CD4-positive, CD25-positive, alpha-beta regulatory T cell (primary cell): Measurements from ENCODE around the gene LIMCH1. TPM values are rescaled to one million over a fixed set of nuclear protein-coding genes. Genes with fewer than 3 reads are reported as not detected.
"Not testable (repeated sequence)": the region's sequence is repeated elsewhere in the genome, so short reads cannot be mapped to it uniquely, and the experiment has no call there.

Experiments
- ATAC-seq, 2 donors: fragments of 150-1000 bp; cut with Tn5 transposase; one replicate each; pipeline ENCODE4 v1.10.0; 2021; ENCODE audit warnings: low read depth in 2 of 2, moderate number of reproducible peaks in 2 of 2, moderate library complexity in 1 of 2
- DNase-seq, 3 donors: peaks; one replicate each; pipeline versions ENCODE4 v3.0.0 to v3.0.0-alpha.2; 2012 to 2022; ENCODE audit warnings: mixed read lengths in 1 of 3
- H3K27ac ChIP-seq: one replicate; pipeline ENCODE4 v1.7.0; 2013; ENCODE audit warnings: mild to moderate bottlenecking, low read length; ENCODE audit not compliant: insufficient read depth, poor library complexity, severe bottlenecking
- H3K27me3 ChIP-seq: one replicate; pipeline ENCODE4 v1.7.0; 2013; ENCODE audit warnings: low read length; ENCODE audit not compliant: control insufficient read depth, insufficient read depth
- H3K36me3 ChIP-seq: one replicate; pipeline ENCODE4 v1.7.0; 2013; ENCODE audit warnings: mild to moderate bottlenecking, low read length, moderate library complexity; ENCODE audit not compliant: control insufficient read depth, insufficient read depth
- H3K4me1 ChIP-seq: 2 replicates; pipeline ENCODE4 v1.7.0; 2013; ENCODE audit warnings: mild to moderate bottlenecking, low read length; ENCODE audit not compliant: insufficient read depth, control insufficient read depth, poor library complexity, severe bottlenecking
- H3K4me3 ChIP-seq: one replicate; pipeline ENCODE4 v1.7.0; 2013; ENCODE audit warnings: low read depth, mild to moderate bottlenecking, low read length, moderate library complexity
- H3K9me3 ChIP-seq, 2 experiments: 1 replicate in 1 of 2; 2 replicates in 1 of 2; pipeline ENCODE4 v1.7.0; 2013; ENCODE audit warnings: low read length in 2 of 2, mild to moderate bottlenecking in 1 of 2, moderate library complexity in 1 of 2; ENCODE audit not compliant: control insufficient read depth in 2 of 2
- H3K27ac Mint-ChIP-seq, 3 donors: one replicate each; pipeline ENCODE4 v1.8.0; 2020 to 2022; ENCODE audit warnings: mild to moderate bottlenecking in 3 of 3, mixed read lengths in 3 of 3, moderate library complexity in 2 of 3
- H3K27me3 Mint-ChIP-seq: one replicate; pipeline ENCODE4 v1.8.0; 2022; ENCODE audit warnings: mild to moderate bottlenecking, mixed read lengths
- H3K36me3 Mint-ChIP-seq: one replicate; pipeline ENCODE4 v1.8.0; 2020; ENCODE audit warnings: mixed read lengths
- H3K4me1 Mint-ChIP-seq, 4 donors: one replicate each; pipeline ENCODE4 v1.8.0; 2020 to 2022; ENCODE audit warnings: mixed read lengths in 4 of 4, mild to moderate bottlenecking in 1 of 4
- H3K4me3 Mint-ChIP-seq, 4 donors: one replicate each; pipeline ENCODE4 v1.8.0; 2020 to 2022; ENCODE audit warnings: mild to moderate bottlenecking in 4 of 4, mixed read lengths in 4 of 4, moderate library complexity in 3 of 4
- H3K9me3 Mint-ChIP-seq, 7 donors: one replicate each; pipeline ENCODE4 v1.8.0; 2020 to 2022; ENCODE audit warnings: mixed read lengths in 7 of 7, mild to moderate bottlenecking in 3 of 7, moderate library complexity in 2 of 7
- polyA plus RNA-seq, 4 donors: library from polyadenylated mRNA; unstranded; fragments of 300-500 nt; fragmentation: Illumina TruSeq; gene quantifications; one replicate each; pipeline ENCODE4 v1.2.3, GENCODE V29; 2021
- total RNA-seq: library from RNA; stranded (reverse); gene quantifications from one replicate; pipeline ENCODE4 v1.2.3, GENCODE V29; 2022

Gene LIMCH1
- total and polyA plus RNA-seq, 5 donors from 2014 or later, result 0.07 TPM; not detected in 4

DNA sequence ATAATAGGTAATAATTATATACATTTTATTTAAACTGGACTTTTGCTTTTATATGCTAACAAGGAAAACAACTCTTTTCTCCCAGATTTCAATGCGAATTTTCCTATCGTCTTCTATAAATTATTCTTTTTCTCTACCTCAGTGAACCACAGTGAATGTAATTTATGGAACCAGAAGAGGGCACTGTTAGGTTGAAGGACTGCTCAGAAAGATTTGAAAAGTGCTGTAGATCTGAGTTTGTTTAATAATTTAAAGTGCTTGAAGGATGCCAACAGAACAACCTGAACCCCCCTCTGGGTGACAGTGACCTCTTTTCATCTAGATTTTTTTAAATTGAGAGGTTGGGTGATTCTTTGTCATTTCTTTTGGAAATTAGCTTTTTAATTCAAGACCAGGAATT lies 155.7 kb downstream of the LIMCH1 start:
- Histone ChIP-seq H3K27me3 (no peaks in the 10 kb centered on the region), H3K4me3 (no peak overlapping the region), H3K27ac (no peak overlapping the region), H3K4me1 (no peaks in the 10 kb centered on the region), H3K36me3 (no peaks in the 10 kb centered on the region), H3K9me3 (no peaks in the 10 kb centered on the region)
- Mint-ChIP-seq H3K27me3 (no peaks in the 10 kb centered on the region), H3K4me3 (no peak overlapping the region), H3K4me1 (no peaks in the 10 kb centered on the region), H3K27ac (no peak overlapping the region), H3K36me3 (no peaks in the 10 kb centered on the region), H3K9me3 (no peaks in the 10 kb centered on the region)
- no peak for ATAC-seq
- peak in 1 of 3 donors; percentile 20 for DNase-seq

DNA sequence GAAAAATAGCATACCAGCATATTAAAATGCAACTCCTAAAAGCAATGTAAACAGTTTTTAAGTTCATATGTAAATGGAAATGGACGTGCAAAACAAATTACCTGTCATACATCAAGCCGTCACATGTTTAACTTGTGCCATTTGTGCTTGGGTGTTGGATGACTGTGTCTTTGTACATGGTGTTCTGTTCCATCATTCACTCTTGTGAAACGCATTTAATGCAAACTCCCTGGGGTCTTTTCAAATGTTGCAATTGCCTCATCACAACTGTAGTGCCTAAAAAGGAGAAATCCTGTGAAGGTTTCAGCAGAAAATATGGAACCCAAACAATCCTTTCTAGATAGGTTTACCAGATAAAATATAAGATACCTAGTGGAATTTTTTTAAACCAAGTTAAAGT lies 158.2 kb downstream of the LIMCH1 start:
- DNase-seq (no peak), ATAC-seq (no peak)
- H3K4me3 ChIP-seq, result no peak overlapping the region
- H3K36me3 Mint-ChIP-seq, result no peaks in the 10 kb centered on the region
- H3K4me1 ChIP-seq, result no peaks in the 10 kb centered on the region
- H3K9me3 ChIP-seq, result no peaks in the 10 kb centered on the region
- H3K9me3 Mint-ChIP-seq, result no peaks in the 10 kb centered on the region
- no peaks in the 10 kb centered on the region for H3K4me1 Mint-ChIP-seq
- no peaks in the 10 kb centered on the region for H3K27me3 ChIP-seq
- no peak overlapping the region for H3K4me3 Mint-ChIP-seq
- no peak overlapping the region for H3K27ac Mint-ChIP-seq
- no peaks in the 10 kb centered on the region for H3K27me3 Mint-ChIP-seq
- no peaks in the 10 kb centered on the region for H3K36me3 ChIP-seq
- no peak overlapping the region for H3K27ac ChIP-seq

DNA sequence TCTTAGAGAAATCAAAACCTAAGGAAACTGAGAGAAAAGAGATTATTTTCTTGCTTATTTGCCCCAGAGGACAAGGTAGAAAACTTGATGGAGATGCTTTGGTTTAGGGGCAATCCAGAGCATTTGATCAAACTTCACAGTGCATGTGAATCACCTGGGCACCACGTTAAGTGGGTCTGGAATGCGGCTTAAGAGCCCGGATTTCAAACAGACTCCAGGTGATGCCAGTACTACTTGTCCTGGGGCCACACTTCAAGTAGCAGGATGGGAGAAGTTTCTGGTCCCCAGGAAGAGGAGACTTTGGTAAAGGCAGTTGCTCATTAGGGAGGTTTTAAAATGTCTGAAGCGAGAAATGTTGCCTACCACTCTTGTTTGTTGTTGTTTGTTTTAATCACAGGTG lies 158.8 kb downstream of the LIMCH1 start:
- no peaks in the 10 kb centered on the region for H3K36me3 Mint-ChIP-seq
- no peaks in the 10 kb centered on the region for H3K4me1 Mint-ChIP-seq
- H3K9me3 Mint-ChIP-seq, result no peaks in the 10 kb centered on the region
- no peaks in the 10 kb centered on the region for H3K36me3 ChIP-seq
- H3K27ac Mint-ChIP-seq, result no peak overlapping the region
- H3K27me3 Mint-ChIP-seq, result no peaks in the 10 kb centered on the region
- no peaks in the 10 kb centered on the region for H3K4me1 ChIP-seq
- no peaks in the 10 kb centered on the region for H3K27me3 ChIP-seq
- no peaks in the 10 kb centered on the region for H3K9me3 ChIP-seq
- no peak overlapping the region for H3K4me3 ChIP-seq
- no peak for ATAC-seq
- no peak for DNase-seq
- no peak overlapping the region for H3K27ac ChIP-seq
- no peak overlapping the region for H3K4me3 Mint-ChIP-seq

DNA sequence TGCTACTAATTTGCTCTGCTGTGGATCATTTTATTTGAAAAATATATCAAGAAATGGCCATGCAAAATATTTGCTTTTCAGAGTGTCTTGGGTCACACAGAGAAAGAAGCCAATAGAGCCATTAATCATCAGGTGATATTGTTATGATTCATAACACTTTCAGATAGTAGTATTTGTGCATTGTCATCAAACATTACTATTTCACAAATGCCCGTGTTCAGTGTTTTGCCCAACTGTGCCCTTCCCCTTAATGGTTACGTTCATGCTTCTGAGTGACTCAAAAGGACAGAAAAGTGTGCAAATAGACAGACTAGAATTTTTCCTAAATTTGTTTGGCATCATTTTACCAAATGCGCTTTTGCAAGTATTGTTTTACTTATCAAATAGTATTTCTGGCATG lies 164.0 kb downstream of the LIMCH1 start:
- H3K9me3 Mint-ChIP-seq, result peaks cover 0 to 1% (median 0%) of the 10 kb centered on the region in 7 donors
- no peak for ATAC-seq
- H3K9me3 ChIP-seq, result no peaks in the 10 kb centered on the region

DNA sequence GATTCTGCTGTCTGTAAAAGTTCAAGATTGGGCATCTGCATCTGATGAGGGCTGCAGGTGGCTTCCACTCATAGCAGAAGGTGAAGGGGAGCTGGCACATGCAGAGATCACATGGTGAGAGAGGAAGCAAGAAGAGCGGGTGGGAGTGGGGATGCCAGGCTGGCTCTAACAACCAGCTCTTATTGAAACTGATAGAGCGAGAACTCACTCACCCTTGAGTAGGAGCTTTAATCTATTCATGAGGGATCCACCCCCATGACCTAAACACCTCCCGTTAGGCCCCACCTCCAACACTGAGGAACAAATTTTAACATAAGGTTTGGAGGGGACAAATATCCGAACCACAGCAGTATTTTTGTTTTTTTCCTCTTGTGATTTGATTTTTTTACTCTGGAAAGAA lies 164.8 kb downstream of the LIMCH1 start:
- Mint-ChIP-seq H3K27me3 (peaks cover 9% of the 10 kb centered on the region), H3K27ac (no peak overlapping the region), H3K9me3 (peaks cover 0 to 3% (median 0%) of the 10 kb centered on the region in 7 donors), H3K36me3 (no peaks in the 10 kb centered on the region), H3K4me3 (no peak overlapping the region), H3K4me1 (no peaks in the 10 kb centered on the region)
- no peak overlapping the region for H3K27ac ChIP-seq
- H3K4me3 ChIP-seq, result no peak overlapping the region
- no peaks in the 10 kb centered on the region for H3K36me3 ChIP-seq
- ATAC-seq (no peak), DNase-seq (no peak)
- no peaks in the 10 kb centered on the region for H3K4me1 ChIP-seq
- H3K9me3 ChIP-seq, result no peaks in the 10 kb centered on the region
- no peaks in the 10 kb centered on the region for H3K27me3 ChIP-seq

More for the DNA sequence above, 164.0 kb downstream of the LIMCH1 start:
- Histone ChIP-seq H3K27me3 (no peaks in the 10 kb centered on the region), H3K4me1 (no peaks in the 10 kb centered on the region), H3K27ac (no peak overlapping the region), H3K4me3 (no peak overlapping the region), H3K36me3 (no peaks in the 10 kb centered on the region)
- DNase-seq, result no peak
- Mint-ChIP-seq H3K27ac (no peak overlapping the region), H3K4me1 (no peaks in the 10 kb centered on the region), H3K36me3 (no peaks in the 10 kb centered on the region), H3K27me3 (peaks cover 6% of the 10 kb centered on the region), H3K4me3 (no peak overlapping the region)

DNA sequence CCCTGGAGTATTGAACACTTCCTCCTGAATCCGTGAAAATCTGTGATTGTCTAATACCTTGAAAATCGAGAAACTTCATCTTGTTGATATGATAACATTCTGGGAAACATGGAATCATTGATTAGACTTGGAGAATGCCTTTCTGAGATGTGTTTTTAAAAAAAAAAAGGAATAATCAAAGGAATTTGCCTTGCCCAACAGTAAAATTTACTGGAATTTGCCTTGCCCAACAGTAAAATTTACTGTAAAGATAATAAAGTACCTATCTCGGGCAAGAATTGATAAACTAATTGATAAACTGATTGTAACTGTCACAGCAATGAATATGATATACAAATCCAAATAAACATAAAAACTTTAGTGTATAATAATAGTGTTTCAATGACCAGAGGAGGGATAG lies 165.8 kb downstream of the LIMCH1 start:
- no peaks in the 10 kb centered on the region for H3K4me1 ChIP-seq
- no peak overlapping the region for H3K4me3 ChIP-seq
- Mint-ChIP-seq H3K9me3 (peaks cover 0 to 3% (median 0%) of the 10 kb centered on the region in 7 donors), H3K27me3 (peaks cover 9% of the 10 kb centered on the region), H3K36me3 (no peaks in the 10 kb centered on the region), H3K4me3 (no peak overlapping the region), H3K27ac (no peak overlapping the region), H3K4me1 (no peaks in the 10 kb centered on the region)
- DNase-seq (no peak), ATAC-seq (no peak)
- no peak overlapping the region for H3K27ac ChIP-seq
- no peaks in the 10 kb centered on the region for H3K36me3 ChIP-seq
- no peaks in the 10 kb centered on the region for H3K27me3 ChIP-seq
- no peaks in the 10 kb centered on the region for H3K9me3 ChIP-seq

DNA sequence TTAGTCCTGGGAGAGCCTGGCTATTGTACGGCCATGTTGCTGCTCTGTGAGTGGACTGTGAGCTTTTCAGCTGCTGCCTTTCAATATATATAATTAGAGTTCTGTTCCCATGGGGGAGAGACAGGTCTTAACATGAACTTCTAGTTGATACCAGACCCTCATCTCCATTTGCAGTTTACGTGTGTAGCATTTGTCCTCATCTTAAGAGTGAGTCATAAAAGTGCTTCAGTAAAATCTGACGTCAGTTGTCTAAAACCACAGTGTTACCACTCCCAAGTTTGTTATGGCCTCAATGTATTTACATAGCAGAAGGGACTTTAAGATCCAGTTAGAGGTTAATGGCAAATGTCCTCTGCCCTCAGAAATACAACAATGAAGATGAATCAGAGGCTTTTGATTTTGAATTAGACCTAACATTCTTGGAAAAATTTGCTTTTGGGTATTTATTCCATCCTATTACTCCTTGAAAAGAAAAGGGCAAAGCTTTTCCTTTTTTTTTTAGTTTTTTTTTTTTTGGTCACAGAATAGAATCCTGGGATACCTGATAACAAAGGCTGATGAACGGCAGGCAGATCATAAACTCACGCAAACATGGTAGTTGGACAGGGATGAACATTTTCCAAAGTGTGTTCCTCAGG lies 172.0 kb downstream of the LIMCH1 start:
- peaks cover 0 to 5% (median 4%) of the 10 kb centered on the region in 7 donors for H3K9me3 Mint-ChIP-seq
- H3K9me3 ChIP-seq, result no peaks in the 10 kb centered on the region
- H3K36me3 ChIP-seq, result no peaks in the 10 kb centered on the region
- no peaks in the 10 kb centered on the region for H3K4me1 Mint-ChIP-seq
- no peaks in the 10 kb centered on the region for H3K4me1 ChIP-seq
- peaks cover 4% of the 10 kb centered on the region for H3K27me3 Mint-ChIP-seq
- ATAC-seq, result no peak
- H3K27ac ChIP-seq, result no peak overlapping the region
- no peak overlapping the region for H3K4me3 Mint-ChIP-seq
- no peak overlapping the region for H3K27ac Mint-ChIP-seq
- H3K27me3 ChIP-seq, result no peaks in the 10 kb centered on the region
- DNase-seq, result no peak
- no peak overlapping the region for H3K4me3 ChIP-seq
- H3K36me3 Mint-ChIP-seq, result no peaks in the 10 kb centered on the region

DNA sequence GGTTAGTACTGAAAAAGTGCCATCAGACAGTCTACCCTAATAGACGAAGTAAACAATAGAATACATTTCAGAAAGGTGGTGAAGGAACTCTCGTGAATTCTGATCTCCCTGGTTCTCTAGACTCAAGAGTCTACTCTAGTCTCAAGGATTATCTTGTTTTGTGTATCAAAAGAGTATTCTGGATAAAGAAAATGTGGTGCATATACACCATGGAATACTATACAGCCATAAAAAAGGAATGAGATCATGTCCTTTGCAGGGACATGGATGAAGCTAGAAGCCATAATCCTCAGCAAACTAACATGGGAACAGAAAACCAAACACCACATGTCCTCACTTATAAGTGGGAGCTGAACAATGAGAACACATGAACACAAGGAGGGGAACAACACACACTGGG lies 173.7 kb downstream of the LIMCH1 start:
- not testable (repeated sequence) for H3K4me1 ChIP-seq, H3K36me3 Mint-ChIP-seq, H3K36me3 ChIP-seq, H3K9me3 Mint-ChIP-seq, H3K27me3 ChIP-seq, H3K4me3 ChIP-seq, DNase-seq, ATAC-seq, H3K9me3 ChIP-seq, H3K27ac Mint-ChIP-seq, H3K27me3 Mint-ChIP-seq, H3K4me3 Mint-ChIP-seq, H3K4me1 Mint-ChIP-seq, H3K27ac ChIP-seq
